ENCODE measurements around the gene DEXI.
"Not testable (repeated sequence)": the region's sequence is repeated elsewhere in the genome, so short reads cannot be mapped to it uniquely, and the experiment has no call there.

The DEXI gene

GRCh38 chr16:10967986-10968385 is 25.7 kb upstream of the DEXI start:
- DNase-seq, result no peak

- DNase-seq, result not testable (repeated sequence)
Measured at GRCh38 chr16:10966559-10966958, 24.3 kb upstream of the DEXI start.

GRCh38 chr16:10966129-10966528 is 23.9 kb upstream of the DEXI start:
- DNase-seq, result no peak

GRCh38 chr16:10965440-10966061 is 23.3 kb upstream of the DEXI start:
- peak; percentile 37 to 41 for DNase-seq

- peak; percentile 59 to 74 for DNase-seq
Measured at GRCh38 chr16:10964891-10965326, 22.6 kb upstream of the DEXI start.

GRCh38 chr16:10964039-10964890 is 22.0 kb upstream of the DEXI start:
- peak; percentile 89 to 91 for DNase-seq

- no peak for DNase-seq
Measured at GRCh38 chr16:10961231-10961630, 19.0 kb upstream of the DEXI start.

- DNase-seq, result no peak
Measured at GRCh38 chr16:10959161-10959560, 16.9 kb upstream of the DEXI start.

GRCh38 chr16:10957771-10958482 is 15.7 kb upstream of the DEXI start:
- DNase-seq, result no peak

GRCh38 chr16:10954903-10955302 is 12.6 kb upstream of the DEXI start:
- DNase-seq, result no peak

- DNase-seq, result no peak
Measured at GRCh38 chr16:10951026-10951425, 8.8 kb upstream of the DEXI start.

- DNase-seq, result no peak
Measured at GRCh38 chr16:10950393-10950792, 8.1 kb upstream of the DEXI start.

- peak; percentile 33 to 42 for DNase-seq
Measured at GRCh38 chr16:10949424-10949970, 7.2 kb upstream of the DEXI start.

- no peak for DNase-seq
Measured at GRCh38 chr16:10947211-10947787, 5.0 kb upstream of the DEXI start.

GRCh38 chr16:10946308-10946707 is 4.0 kb upstream of the DEXI start:
- DNase-seq, result no peak

- DNase-seq, result no peak
Measured at GRCh38 chr16:10945065-10945787, 3.0 kb upstream of the DEXI start.

GRCh38 chr16:10944249-10945064 is 2.2 kb upstream of the DEXI start, which contains the start of gene CLEC16A:
TSS of gene CLEC16A (plus strand) at chr16:10944564. CDS start at chr16:10944718, 154 bp downstream.
- DNase-seq, result peak; percentile 96 to 97

- DNase-seq, result no peak
Measured at GRCh38 chr16:10943064-10943353, 741 bp upstream of the DEXI start.

- DNase-seq, result peak in 1 of 2 donors; percentile 26
Measured at GRCh38 chr16:10941935-10942351, 325 bp downstream of the DEXI start.

- DNase-seq, result no peak
Measured at GRCh38 chr16:10941127-10941933, 938 bp downstream of the DEXI start.
